22Rv1 (cell line): Measurements from ENCODE around the gene ITGB3BP.

ENCODE experiments used
- CTCF ChIP-seq: fragments of 450-650 bp; IDR thresholded peaks from 2 replicates; pipeline ENCODE4 v1.5.1; 2017; ENCODE audit warnings: mild to moderate bottlenecking
- ZFX ChIP-seq: fragments of 450-650 bp; IDR thresholded peaks from 2 replicates; pipeline ENCODE4 v1.6.1; 2017; ENCODE audit warnings: antibody characterized with exemption, borderline replicate concordance

GRCh38 chr1:63534406-63534805 is 11.4 kb upstream of the ITGB3BP start:
- TF ChIP-seq CTCF (no peak), ZFX (no peak)
